A549 treated with AZD9567 at 1 μM for 4 hours (cell line): ENCODE data around the gene ANOS1. TPM values are rescaled to one million over a fixed set of nuclear protein-coding genes. Genes with fewer than 3 reads are reported as not detected.

Source experiments
- total RNA-seq: library from RNA; stranded (reverse); fragments of 200-300 nt; extraction: Qiagen RNA extraction; gene quantifications from 5 replicates; pipeline ENCODE4 v1.2.3, GENCODE V29; 2022; ENCODE audit not compliant: insufficient read depth

ANOS1 gene, protein sequence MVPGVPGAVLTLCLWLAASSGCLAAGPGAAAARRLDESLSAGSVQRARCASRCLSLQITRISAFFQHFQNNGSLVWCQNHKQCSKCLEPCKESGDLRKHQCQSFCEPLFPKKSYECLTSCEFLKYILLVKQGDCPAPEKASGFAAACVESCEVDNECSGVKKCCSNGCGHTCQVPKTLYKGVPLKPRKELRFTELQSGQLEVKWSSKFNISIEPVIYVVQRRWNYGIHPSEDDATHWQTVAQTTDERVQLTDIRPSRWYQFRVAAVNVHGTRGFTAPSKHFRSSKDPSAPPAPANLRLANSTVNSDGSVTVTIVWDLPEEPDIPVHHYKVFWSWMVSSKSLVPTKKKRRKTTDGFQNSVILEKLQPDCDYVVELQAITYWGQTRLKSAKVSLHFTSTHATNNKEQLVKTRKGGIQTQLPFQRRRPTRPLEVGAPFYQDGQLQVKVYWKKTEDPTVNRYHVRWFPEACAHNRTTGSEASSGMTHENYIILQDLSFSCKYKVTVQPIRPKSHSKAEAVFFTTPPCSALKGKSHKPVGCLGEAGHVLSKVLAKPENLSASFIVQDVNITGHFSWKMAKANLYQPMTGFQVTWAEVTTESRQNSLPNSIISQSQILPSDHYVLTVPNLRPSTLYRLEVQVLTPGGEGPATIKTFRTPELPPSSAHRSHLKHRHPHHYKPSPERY
- total RNA-seq: 0.03 to 0.14 TPM (median 0.04 TPM) in 4 of 5 replicates, not detected in the other

DNA sequence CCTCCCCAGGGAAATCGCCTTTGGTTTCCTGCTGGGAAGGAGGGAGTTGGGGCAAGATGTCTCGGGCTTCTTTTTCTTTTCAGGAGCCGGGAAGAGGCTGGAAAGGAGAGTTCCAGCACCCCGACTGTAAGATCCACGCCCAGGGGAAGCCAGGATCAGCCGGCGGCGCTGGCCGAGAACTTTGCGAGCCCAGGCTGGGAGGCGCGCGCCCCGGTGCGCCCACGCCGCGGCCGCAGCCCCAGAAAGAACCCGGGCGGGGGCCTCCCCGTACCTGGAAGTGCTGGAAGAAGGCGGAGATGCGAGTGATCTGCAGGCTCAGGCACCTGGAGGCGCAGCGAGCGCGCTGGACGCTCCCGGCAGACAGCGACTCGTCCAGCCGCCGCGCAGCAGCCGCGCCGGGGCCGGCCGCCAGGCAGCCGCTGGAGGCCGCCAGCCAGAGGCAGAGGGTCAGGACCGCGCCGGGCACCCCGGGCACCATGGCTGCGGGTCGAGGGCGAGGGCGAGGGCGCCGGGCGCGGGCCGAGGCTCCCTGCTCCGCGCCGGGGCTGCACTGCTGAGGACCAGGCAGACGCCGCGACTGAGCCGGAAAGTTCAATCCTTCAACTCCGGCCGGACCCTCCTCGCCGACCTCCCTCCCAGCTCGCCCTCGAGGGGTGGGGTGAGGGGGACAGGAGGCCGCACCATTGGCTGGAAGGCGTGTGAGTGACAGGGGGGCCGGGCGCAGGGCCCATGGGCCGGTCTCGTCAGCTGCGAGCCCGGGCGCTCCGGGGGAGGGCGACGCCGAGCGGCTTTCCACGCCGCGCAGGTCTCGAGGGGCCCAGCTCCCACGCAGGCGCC is at the start of gene ANOS1:
Gene ANOS1 (minus strand): TSS at position 579 of the 837 bp plus-strand sequence. CDS start 101 bp downstream, at position 478.

Other genes starting within 250 kb of the ANOS1 start
- gene FAM9A, start 69.2 kb upstream of the ANOS1 start, total RNA-seq: not detected in 5 replicates